ENCODE data around the gene CX3CL1.

The CX3CL1 gene

DNA sequence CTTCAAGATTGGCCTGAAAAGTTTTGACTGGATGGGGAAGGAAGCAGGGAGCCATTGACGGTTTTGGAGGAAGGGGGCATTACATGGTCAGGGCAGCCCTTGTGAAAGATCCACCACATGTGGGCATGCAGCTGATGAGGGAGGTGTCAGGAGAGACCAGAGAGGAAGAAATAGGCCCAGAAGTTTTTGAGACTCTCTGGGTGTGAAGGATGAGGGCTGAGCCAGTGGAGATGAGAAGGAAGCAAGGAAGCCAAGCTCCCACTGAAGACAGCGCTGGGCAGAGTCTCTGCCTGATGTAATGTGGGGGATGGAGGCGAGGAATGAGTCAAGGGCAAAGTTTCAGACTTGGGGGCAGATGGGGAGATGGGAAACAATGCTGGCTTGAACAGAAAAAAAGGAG is 32.8 kb downstream of the CX3CL1 start:
- no peak for DNase-seq (ENCODE audit: low read depth)

DNA sequence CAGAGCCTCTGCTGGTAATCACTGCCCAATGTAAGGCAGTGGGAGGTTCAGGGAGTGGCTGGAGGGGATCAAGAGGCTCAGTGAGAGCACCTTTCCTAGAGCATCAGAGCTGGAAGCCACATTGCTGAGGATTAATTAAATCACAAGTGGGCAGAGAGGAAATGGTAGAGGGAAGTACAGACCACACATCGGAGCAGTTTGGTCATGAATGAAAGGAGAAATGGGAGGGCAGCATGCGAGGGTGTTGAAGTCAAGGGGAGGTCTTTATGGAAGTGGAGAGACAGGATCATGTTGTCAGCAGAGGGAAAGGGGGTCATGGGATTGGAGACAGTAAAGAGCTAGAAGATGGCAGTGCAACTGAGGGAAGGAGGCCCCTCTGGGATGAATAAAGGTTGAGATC is 34.6 kb downstream of the CX3CL1 start:
- DNase-seq (ENCODE audit: low read depth) = no peak

DNA sequence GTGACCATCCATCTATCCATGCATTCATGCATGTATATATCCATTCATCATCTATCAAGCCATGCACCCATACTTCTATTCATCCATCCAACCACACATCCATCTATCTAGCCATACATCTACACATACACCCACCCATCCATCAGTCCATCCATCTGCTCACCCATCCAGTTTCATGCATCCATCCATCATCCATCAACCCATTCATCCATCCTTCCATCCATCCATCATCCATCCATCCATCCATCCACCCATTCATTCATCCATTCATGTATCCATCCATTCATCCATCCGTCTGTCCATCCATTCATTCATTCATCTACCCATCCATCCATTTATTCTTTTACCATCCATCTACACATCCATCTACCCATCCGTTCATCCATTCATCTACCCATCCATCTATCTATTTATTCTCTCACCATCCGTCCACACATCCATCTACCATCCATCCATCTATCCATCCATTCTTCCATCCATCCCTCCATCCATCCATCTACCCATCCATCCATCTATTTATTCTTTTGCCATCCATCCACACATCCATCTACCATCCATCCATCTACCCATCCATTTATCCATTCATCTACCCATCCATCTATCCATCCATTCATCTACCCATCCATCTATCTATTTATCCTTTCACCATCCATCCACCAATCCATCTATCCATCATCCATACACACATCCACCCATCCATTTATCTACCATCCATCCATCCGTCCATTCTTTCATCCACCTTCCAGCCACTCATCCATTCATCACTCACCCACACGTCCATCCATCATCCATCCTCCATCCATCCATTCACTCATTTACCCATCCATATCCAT is 35.4 kb downstream of the CX3CL1 start:
- DNase-seq (ENCODE audit: low read depth) = no peak

- DNase-seq (ENCODE audit: low read depth) = no peak
Measured at GRCh38 chr16:57409065-57409464, 36.8 kb downstream of the CX3CL1 start.

- DNase-seq (ENCODE audit: low read depth) = no peak
Measured at GRCh38 chr16:57409870-57410587, 37.7 kb downstream of the CX3CL1 start.

GRCh38 chr16:57411362-57411976 is 39.2 kb downstream of the CX3CL1 start:
- DNase-seq (ENCODE audit: low read depth) = no peak

DNA sequence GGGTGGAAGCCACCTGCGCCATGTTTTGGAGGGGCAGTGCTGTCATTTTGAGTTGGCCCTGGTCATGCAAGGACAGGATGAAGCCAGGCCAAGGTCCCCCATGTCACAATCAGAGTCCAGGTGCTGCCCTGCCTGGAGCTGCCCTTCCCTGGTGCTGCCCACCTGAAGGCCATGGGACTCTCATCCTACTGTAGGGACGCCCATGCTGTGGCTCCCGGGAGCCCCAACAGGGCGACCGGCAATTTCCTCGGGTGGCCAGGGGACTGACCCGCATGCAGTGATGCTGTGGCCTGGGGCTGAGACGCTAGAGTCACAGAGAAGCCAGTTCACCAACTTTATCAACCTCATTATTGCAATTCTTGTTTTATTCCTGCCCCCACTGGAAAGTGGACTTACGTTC is 40.3 kb downstream of the CX3CL1 start:
- no peak for DNase-seq (ENCODE audit: low read depth)

DNA sequence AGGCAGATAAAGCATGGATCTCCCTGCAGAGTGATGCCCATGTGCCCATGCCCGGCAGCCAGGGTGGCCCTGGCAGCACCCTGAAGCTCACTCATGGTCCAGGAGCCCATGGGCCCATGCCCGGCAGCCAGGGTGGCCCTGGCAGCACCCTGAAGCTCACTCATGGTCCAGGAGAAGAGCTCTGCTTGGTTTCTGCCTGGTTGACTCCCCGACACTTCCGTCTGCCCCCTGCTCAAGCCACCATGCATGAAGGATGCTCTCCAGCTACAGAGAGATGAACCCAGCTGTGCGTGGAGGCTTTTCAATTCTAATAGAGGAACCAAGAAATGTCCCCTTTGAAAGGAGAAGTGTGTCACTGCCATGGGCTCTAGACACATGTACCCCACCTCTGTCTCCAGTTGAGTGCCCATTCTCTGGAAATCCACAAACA is 41.0 kb downstream of the CX3CL1 start:
- DNase-seq (ENCODE audit: low read depth) = no peak

DNA sequence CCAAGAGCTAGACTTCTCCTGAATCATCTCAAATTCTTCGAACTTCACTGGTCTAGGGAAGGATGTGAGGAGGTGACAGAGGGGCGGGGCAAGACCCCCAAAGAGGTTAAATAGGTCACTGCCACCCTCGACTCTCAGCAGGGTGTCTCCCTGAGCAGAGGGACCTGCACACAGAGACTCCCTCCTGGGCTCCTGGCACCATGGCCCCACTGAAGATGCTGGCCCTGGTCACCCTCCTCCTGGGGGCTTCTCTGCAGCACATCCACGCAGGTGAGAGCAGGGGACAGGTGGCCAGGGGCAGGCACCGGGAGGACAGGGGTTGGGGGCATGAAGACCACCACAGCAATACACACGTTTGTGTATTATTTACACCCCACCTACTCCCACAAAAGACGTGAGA is 41.4 kb downstream of the CX3CL1 start:
- no peak for DNase-seq (ENCODE audit: low read depth)

- no peak for DNase-seq (ENCODE audit: low read depth)
Measured at GRCh38 chr16:57416084-57416483, 43.8 kb downstream of the CX3CL1 start.

DNA sequence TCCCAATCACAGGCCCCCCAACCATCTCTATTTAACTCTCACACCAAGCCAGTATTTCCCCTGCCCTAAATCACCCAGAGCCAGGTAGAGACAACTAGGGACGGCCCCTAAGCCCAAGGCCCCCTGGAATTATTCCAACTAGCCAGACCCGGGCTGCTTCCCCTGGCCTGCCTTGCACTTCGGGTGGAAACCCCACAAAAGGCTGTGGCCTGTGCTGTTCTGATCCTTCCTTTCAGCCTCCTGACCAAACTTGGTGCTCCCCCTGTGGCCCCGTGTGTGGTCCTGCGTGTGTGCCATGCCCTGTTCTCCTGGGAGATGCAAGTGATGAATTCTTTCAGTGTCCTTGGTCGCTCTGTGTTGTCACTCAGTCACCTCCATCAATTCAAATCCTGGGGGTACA is 47.2 kb downstream of the CX3CL1 start:
- no peak for DNase-seq (ENCODE audit: low read depth)

- no peak for DNase-seq (ENCODE audit: low read depth)
Measured at GRCh38 chr16:57422026-57422944, 50.0 kb downstream of the CX3CL1 start.

GRCh38 chr16:57423152-57423551 is 50.9 kb downstream of the CX3CL1 start:
- no peak for DNase-seq (ENCODE audit: low read depth)

DNA sequence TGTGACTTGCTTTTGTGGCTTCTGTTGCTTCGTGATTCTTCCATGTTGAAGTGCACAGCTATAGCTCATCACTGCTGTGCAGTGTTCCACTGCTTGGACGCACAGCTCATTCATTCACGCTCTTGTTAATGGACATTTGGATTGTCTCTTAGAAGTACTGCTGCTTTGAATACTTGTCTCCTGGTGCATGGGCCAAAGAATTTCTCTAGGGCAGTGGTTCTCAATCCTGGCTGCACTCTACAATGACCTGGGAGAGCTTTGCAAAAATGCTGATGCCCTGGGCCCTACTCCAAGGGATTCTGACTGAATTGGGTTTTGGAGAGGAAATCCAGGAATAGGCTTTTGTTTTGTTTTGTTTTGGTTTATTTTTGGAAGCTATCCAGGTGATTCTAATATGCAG is 52.3 kb downstream of the CX3CL1 start:
- no peak for DNase-seq (ENCODE audit: low read depth)

- no peak for DNase-seq (ENCODE audit: low read depth)
Measured at GRCh38 chr16:57426356-57426755, 54.1 kb downstream of the CX3CL1 start.

DNA sequence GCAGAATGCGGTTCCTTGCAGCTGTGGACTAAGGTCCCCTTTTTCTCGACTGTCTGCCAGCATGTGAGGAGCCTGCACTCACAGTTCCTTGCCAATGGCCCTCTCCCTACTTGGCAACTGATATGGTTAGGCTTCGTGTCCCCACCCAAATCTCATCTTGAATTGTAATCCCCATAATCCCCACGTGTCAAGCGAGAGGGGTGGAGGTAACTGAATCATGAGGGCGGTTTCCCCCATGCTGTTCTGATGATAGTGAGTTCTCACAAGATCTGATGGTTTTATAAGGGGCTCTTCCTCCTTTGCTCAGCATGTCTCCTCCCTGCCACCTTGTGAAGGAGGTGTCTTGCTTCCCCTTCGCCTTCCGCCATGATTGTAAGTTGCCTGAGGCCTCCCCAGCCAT is 55.0 kb downstream of the CX3CL1 start:
- DNase-seq (ENCODE audit: low read depth) = no peak

DNA sequence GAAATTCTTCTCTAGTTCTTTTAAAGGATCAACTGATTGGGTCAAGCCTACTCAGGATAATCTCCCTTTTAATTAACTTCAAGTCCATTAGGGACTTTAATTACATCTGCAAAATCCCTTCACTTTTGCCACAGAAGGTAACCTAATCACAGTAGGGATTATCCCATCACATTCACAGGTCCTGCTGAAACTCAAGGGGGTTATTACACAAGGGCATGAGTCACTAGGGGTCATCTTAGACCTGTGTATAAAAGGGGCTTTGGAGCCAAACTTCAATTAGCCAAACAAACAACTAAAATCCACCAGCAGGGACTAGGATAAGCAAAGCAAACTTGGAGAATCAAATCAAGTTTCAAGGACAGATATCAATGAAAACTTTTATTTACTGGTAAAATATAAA is 55.5 kb downstream of the CX3CL1 start:
- DNase-seq (ENCODE audit: low read depth) = no peak

GRCh38 chr16:57430955-57431354 is 58.7 kb downstream of the CX3CL1 start:
- DNase-seq (ENCODE audit: low read depth) = no peak

- no peak for DNase-seq (ENCODE audit: low read depth)
Measured at GRCh38 chr16:57432505-57432904, 60.2 kb downstream of the CX3CL1 start.

- no peak for DNase-seq (ENCODE audit: low read depth)
Measured at GRCh38 chr16:57432989-57433388, 60.7 kb downstream of the CX3CL1 start.

- no peak for DNase-seq (ENCODE audit: low read depth)
Measured at GRCh38 chr16:57434003-57434402, 61.7 kb downstream of the CX3CL1 start.
